ENCODE results near the gene SLC28A1. TPM values are rescaled to one million over a fixed set of nuclear protein-coding genes. Genes with fewer than 3 reads are reported as not detected.

Gene SLC28A1
- polyA plus RNA-seq, 1 of the 3 experiments (the other 2 are of a cell fraction), result not detected

- H3F3A ChIP-seq (replicated peaks; ENCODE audit: insufficient read depth), result peaks cover 22% of the 10 kb centered on the region
- H3K27ac ChIP-seq (ENCODE audit: low read depth in 2 of 2, low read length in 1 of 2), result peak overlapping the region; percentile 71 to 89
- peak overlapping the region; percentile 79 for H2AFZ ChIP-seq (ENCODE audit: low read depth)
- H3K9me3 ChIP-seq, result no peaks in the 10 kb centered on the region
- no peaks in the 10 kb centered on the region for H3K9me2 ChIP-seq
- peak overlapping the region; percentile 57; the same call in 1 of the 2 replicates for H3K9ac ChIP-seq
- H3K4me3 ChIP-seq (ENCODE audit: low read depth in 2 of 2, low read length in 1 of 2), result no peak overlapping the region
- H3K79me2 ChIP-seq (ENCODE audit: insufficient read depth), result no peaks in the 10 kb centered on the region
- H3K4me2 ChIP-seq, result peak overlapping the region; percentile 35; the same call in 1 of the 2 replicates
- 33% methylated on average over 12 of the region's 12 CpGs for WGBS (ENCODE audit: low lambda C conversion rate)
- POLR2A ChIA-PET, result interaction anchor here (0.7 to 1.7 kb wide), 7 partner anchors 11 to 344 kb away, joined by 3 to 11 read pairs (median 3); partner anchors contain the start of genes SEC11A and WDR73
- no peaks in the 10 kb centered on the region for H3K36me3 ChIP-seq (replicated peaks in 1 of 2; ENCODE audit: control insufficient read depth in 1 of 2, insufficient read depth in 2 of 2, low read length in 1 of 2)
- CTCF ChIA-PET, result interaction anchor here (0.5 to 2.7 kb wide), 3 partner anchors 13 to 344 kb away, joined by 3 to 17 read pairs (median 4); no protein-coding TSS in a partner anchor
- no peaks in the 10 kb centered on the region for H3K27me3 ChIP-seq (ENCODE audit: insufficient read depth)
- H3K4me1 ChIP-seq (ENCODE audit: control insufficient read depth in 1 of 2, insufficient read depth in 2 of 2, low read depth in 1 of 2, low read length in 1 of 2), result peaks cover 38 to 42% of the 10 kb centered on the region in 2 experiments; a peak in 3 of 4 replicates
- peak; percentile 90 for DNase-seq
- TF ChIP-seq GABPA (IDR thresholded peaks at IDR 0.05; ENCODE audit: low read depth) (no peak), GATA2 (CRISPR knock-in tag; IDR thresholded peaks at IDR 0.05) (peak; percentile 34), CTCF (IDR thresholded peaks at IDR 0.05) (no peak), MAX (IDR thresholded peaks at IDR 0.05; ENCODE audit: low read depth) (0 out of 2 replicates have a peak, but pooled peaks have one; percentile 60), MXI1 (IDR thresholded peaks at IDR 0.05; ENCODE audit: low read depth, low read length) (peak; percentile 80), RCOR1 (IDR thresholded peaks at IDR 0.05; ENCODE audit: low read length) (peak; percentile 58; the same call in 1 of the 2 replicates), EP300 (IDR thresholded peaks at IDR 0.05; ENCODE audit: borderline replicate concordance in 1 of 2, low read depth in 1 of 2, low read length in 1 of 2) (peak in 1 of 2 experiments; percentile 76; a peak in 2 of 4 replicates), RAD21 (IDR thresholded peaks at IDR 0.05; ENCODE audit: low read length) (no peak; the same call in 1 of the 2 replicates), RFX5 (IDR thresholded peaks at IDR 0.05; ENCODE audit: low read length) (peak; percentile 96), CHD2 (IDR thresholded peaks at IDR 0.05; ENCODE audit: low read length, partially characterized antibody) (peak; percentile 41), USF1 (IDR thresholded peaks at IDR 0.05; ENCODE audit: borderline replicate concordance, low read depth) (no peak), TAF1 (IDR thresholded peaks at IDR 0.05; ENCODE audit: borderline replicate concordance, low read depth, low read length) (0 out of 2 replicates have a peak, but pooled peaks have one; percentile 31), FOXJ3 (CRISPR knock-in tag; IDR thresholded peaks at IDR 0.05) (peak; percentile 89)
- H4K20me1 ChIP-seq (ENCODE audit: insufficient read depth), result no peaks in the 10 kb centered on the region
These were observed 30.6 kb downstream of the SLC28A1 start for GRCh38 chr15:84914909-84915605.

Data from SK-N-SH (cell line).